Bronchial epithelial cell (primary cell): ENCODE measurements around the gene SLAIN1. TPM values are rescaled to one million over a fixed set of nuclear protein-coding genes. Genes with fewer than 3 reads are reported as not detected.

ENCODE experiments used
- DNase-seq: peaks from one replicate; pipeline ENCODE4 v3.0.0-alpha.2; 2010; ENCODE audit warnings: low read depth
- FAIRE-seq: peaks from 2 replicates; lab custom pipeline; 2011; peaks lifted over from hg19 to GRCh38; lab: Jason Lieb, UNC
- H3K27me3 ChIP-seq: 2 replicates; pipeline ENCODE4 v1.5.1; 2011; ENCODE audit warnings: low read length; ENCODE audit not compliant: control insufficient read depth, insufficient read depth
- H3K36me3 ChIP-seq: 2 replicates; pipeline ENCODE4 v1.5.1; 2011; ENCODE audit warnings: low read length; ENCODE audit not compliant: control insufficient read depth, insufficient read depth
- H3K4me3 ChIP-seq: 2 replicates; pipeline ENCODE4 v1.5.1; 2011; ENCODE audit warnings: mild to moderate bottlenecking, low read depth, low read length, control low read depth
- CTCF ChIP-seq: IDR thresholded peaks from 2 replicates; pipeline ENCODE4 v1.5.1; 2011; ENCODE audit warnings: mild to moderate bottlenecking, moderate library complexity, low read length, control low read depth, inconsistent platforms; ENCODE audit not compliant: insufficient read depth, severe bottlenecking
- total RNA-seq: library from RNA; depleted of rRNA; stranded (reverse); fragments of >200 nt; gene quantifications from 2 replicates; pipeline ENCODE4 v1.2.1, GENCODE V29; 2014

SLAIN1 gene
- total RNA-seq, 1 donor from 2014 or later: under 0.01 TPM

DNA sequence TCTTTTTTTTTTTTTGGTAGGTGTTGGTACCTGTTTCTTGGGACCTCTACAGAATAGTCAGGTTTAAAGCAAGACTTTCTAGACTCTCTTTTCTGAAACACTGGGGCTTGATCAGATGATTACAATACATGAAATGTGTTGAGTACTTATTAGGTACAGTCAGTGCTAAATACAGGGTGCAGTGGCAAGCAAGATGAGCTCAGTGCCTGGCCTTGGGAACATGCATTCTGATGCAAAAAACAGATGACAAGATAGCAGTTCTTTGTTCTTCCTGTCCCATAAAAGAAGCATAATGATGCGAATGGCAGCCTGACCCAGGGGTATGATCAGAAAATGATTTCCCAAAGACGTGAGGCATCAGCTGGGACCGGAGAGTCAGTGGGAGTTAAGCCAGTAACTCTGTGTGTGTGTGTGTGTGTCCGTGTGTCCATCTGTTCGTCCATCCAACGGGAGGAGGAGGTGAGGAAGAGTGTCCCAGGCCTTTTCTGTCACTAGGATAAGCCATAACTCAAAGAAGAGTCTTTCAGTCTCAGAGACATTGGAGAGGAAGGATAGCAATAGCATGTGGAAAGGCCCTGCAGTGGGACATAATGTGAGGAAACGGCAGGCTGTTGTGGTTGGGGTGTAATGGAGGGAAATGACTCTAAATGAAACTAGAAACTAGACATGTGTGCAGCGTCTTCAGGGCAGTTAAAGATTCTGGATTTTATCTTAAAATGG, 32.2 kb downstream of the SLAIN1 start:
- no peak overlapping the region for H3K4me3 ChIP-seq
- TF ChIP-seq CTCF: no peak
- DNase-seq (no peak), FAIRE-seq (peak; percentile 80)
- H3K27me3 ChIP-seq: no peaks in the 10 kb centered on the region
- no peaks in the 10 kb centered on the region for H3K36me3 ChIP-seq

DNA sequence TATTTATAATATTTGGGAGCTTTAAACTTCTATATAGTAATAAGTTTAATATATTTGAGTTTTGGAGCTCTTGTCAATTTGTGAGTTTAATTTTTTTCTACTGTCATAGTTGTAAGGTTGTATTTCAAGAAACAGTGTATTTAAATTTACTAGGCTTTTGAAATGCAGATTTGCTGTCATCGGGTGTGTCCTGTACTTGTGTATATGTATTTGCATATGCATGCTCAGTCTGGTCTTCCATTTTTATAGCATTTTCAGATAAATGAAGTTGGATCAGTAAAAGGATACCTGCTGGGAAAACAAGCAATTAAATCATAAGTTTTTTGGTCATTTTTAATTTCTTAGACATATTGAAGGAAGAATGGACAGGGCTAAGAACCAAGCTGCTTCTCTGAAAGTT, 33.1 kb downstream of the SLAIN1 start:
- TF ChIP-seq CTCF: no peak
- FAIRE-seq (no peak), DNase-seq (no peak)
- Histone ChIP-seq H3K27me3 (no peaks in the 10 kb centered on the region), H3K4me3 (no peak overlapping the region), H3K36me3 (no peaks in the 10 kb centered on the region)

GRCh38 chr13:77732287-77732686, 34.8 kb downstream of the SLAIN1 start:
- no peaks in the 10 kb centered on the region for H3K27me3 ChIP-seq
- no peak overlapping the region for H3K4me3 ChIP-seq
- no peak for TF ChIP-seq CTCF
- DNase-seq (no peak), FAIRE-seq (no peak)
- no peaks in the 10 kb centered on the region for H3K36me3 ChIP-seq

DNA sequence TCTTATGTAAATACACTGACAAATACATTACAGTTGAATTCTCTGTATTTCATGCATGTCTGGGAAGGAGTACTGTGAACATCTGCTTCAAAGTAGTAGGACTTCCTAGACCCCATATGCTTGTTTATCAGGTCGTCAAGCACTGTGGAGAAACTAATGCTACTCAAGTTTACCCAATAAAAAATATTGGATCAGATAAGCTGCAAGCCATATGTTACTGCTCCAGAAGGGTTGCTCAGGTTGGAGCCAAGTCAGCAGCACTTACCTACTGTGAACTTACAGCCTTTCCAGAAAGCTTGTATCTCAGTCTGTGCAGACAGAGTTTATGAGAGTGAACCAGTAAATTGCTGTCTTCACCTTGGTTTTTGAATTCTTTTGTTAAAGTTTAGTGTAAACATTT, 36.2 kb downstream of the SLAIN1 start:
- DNase-seq (no peak), FAIRE-seq (no peak)
- Histone ChIP-seq H3K4me3 (no peak overlapping the region), H3K27me3 (no peaks in the 10 kb centered on the region), H3K36me3 (no peaks in the 10 kb centered on the region)
- TF ChIP-seq CTCF: no peak

- no peak overlapping the region for H3K4me3 ChIP-seq
- H3K27me3 ChIP-seq: no peaks in the 10 kb centered on the region
- no peak for DNase-seq
- no peak for FAIRE-seq
- H3K36me3 ChIP-seq: no peaks in the 10 kb centered on the region
- no peak for TF ChIP-seq CTCF
Observed at GRCh38 chr13:77737583-77738200, 40.2 kb downstream of the SLAIN1 start.
